Breast epithelium (tissue), 3 donors: ENCODE measurements around the gene KCNK10.

ENCODE experiments used
- POLR2A ChIP-seq: fragments of 450-650 bp; IDR thresholded peaks from one replicate; pipeline ENCODE4 v1.6.1; 2016; ENCODE audit warnings: antibody characterized with exemption, mild to moderate bottlenecking, moderate library complexity
- TF ChIP-seq, protein P1 (sequence below), 3 donors: fragments of 450-650 bp; IDR thresholded peaks; one replicate each; pipeline ENCODE4 v1.5.1; 2016 to 2017; ENCODE audit warnings: antibody characterized with exemption in 3 of 3, mild to moderate bottlenecking in 3 of 3, moderate library complexity in 3 of 3

DNA sequence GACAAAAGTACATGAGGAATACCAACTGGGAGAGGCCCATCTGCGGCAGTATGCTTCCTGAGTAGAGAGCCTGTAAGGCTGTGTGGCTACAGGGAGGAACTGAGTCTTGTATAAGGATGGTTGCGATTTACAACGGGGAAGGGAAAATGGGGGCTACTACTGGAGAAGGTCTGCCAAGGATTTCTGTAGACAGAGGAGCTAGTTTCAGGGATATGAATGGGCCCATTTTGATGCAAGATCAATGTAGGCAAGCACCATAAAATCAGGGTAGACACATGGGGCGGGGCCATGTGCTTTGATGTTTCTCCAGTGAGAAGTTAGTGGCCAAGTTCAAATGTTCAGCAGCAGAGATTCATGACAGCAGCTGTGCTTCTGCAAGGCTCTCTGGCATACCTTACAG is 168.7 kb downstream of the KCNK10 start:
- TF ChIP-seq, protein P1, sequence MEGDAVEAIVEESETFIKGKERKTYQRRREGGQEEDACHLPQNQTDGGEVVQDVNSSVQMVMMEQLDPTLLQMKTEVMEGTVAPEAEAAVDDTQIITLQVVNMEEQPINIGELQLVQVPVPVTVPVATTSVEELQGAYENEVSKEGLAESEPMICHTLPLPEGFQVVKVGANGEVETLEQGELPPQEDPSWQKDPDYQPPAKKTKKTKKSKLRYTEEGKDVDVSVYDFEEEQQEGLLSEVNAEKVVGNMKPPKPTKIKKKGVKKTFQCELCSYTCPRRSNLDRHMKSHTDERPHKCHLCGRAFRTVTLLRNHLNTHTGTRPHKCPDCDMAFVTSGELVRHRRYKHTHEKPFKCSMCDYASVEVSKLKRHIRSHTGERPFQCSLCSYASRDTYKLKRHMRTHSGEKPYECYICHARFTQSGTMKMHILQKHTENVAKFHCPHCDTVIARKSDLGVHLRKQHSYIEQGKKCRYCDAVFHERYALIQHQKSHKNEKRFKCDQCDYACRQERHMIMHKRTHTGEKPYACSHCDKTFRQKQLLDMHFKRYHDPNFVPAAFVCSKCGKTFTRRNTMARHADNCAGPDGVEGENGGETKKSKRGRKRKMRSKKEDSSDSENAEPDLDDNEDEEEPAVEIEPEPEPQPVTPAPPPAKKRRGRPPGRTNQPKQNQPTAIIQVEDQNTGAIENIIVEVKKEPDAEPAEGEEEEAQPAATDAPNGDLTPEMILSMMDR (IDR thresholded peaks at IDR 0.05) = no peak
- TF ChIP-seq POLR2A = no peak
